H1 (cell line): ENCODE measurements around the gene PTPRCAP.
"Not testable (repeated sequence)": the region's sequence is repeated elsewhere in the genome, so short reads cannot be mapped to it uniquely, and the experiment has no call there.

ENCODE experiments used
- CTCF ChIP-seq, 3 experiments: IDR thresholded peaks; 1 replicate in 2 of 3; 2 replicates in 1 of 3; pipeline versions ENCODE4 v1.5.1 to v1.6.1; 2011; ENCODE audit warnings: low read length in 3 of 3, mild to moderate bottlenecking in 3 of 3, inconsistent platforms in 2 of 3, low read depth in 1 of 3, moderate library complexity in 1 of 3; ENCODE audit not compliant: insufficient read depth in 1 of 3; ENCODE audit errors: control extremely low read depth in 1 of 3
- EP300 ChIP-seq, 2 experiments: IDR thresholded peaks; 1 replicate in 1 of 2; 2 replicates in 1 of 2; pipeline ENCODE4 v1.6.1; 2011 to 2012; ENCODE audit warnings: low read depth in 2 of 2, low read length in 2 of 2, mild to moderate bottlenecking in 2 of 2, borderline replicate concordance in 1 of 2, inconsistent platforms in 1 of 2, moderate library complexity in 1 of 2
- JUND ChIP-seq: IDR thresholded peaks from 2 replicates; pipeline ENCODE4 v1.6.1; 2011; ENCODE audit warnings: mild to moderate bottlenecking, improper control_type of control experiment, low read length
- POLR2A ChIP-seq, 2 experiments: IDR thresholded peaks; 1 replicate in 1 of 2; 2 replicates in 1 of 2; pipeline ENCODE4 v1.6.1; 2011; ENCODE audit warnings: low read depth in 2 of 2, low read length in 2 of 2, mild to moderate bottlenecking in 2 of 2; ENCODE audit errors: control extremely low read depth in 1 of 2
- RAD21 ChIP-seq, 2 experiments: IDR thresholded peaks in 1 of 2; conservative IDR thresholded peaks in 1 of 2; 2 replicates each; pipeline ENCODE4 v1.6.1; 2011; ENCODE audit warnings: low read depth in 2 of 2, low read length in 2 of 2, improper control_type of control experiment in 1 of 2, inconsistent platforms in 1 of 2, mild to moderate bottlenecking in 1 of 2, moderate library complexity in 1 of 2
- RFX5 ChIP-seq: IDR thresholded peaks from 2 replicates; pipeline ENCODE4 v1.6.1; 2011; ENCODE audit warnings: low read depth, low read length, improper control_type of control experiment, borderline replicate concordance
- SIRT6 ChIP-seq: IDR thresholded peaks from one replicate; pipeline ENCODE4 v1.7.1; 2012; ENCODE audit warnings: low read length, inconsistent platforms
- TAF7 ChIP-seq: optimal IDR thresholded peaks from 2 replicates; pipeline ENCODE3; 2011; ENCODE audit warnings: low read depth, mild to moderate bottlenecking, inconsistent platforms, low read length, moderate library complexity, borderline replicate concordance

- not testable (repeated sequence) for TF ChIP-seq JUND; RAD21 (IDR thresholded peaks at IDR 0.05 in 1 of 2, conservative IDR thresholded peaks at IDR 0.05 in 1 of 2; ENCODE audit: low read depth in 2 of 2, low read length in 2 of 2); CTCF (IDR thresholded peaks at IDR 0.05; ENCODE audit: control extremely low read depth in 1 of 3, insufficient read depth in 1 of 3, low read depth in 1 of 3, low read length in 3 of 3); RFX5; POLR2A (IDR thresholded peaks at IDR 0.05; ENCODE audit: control extremely low read depth in 1 of 2, low read depth in 2 of 2, low read length in 2 of 2); EP300 (IDR thresholded peaks at IDR 0.05; ENCODE audit: borderline replicate concordance in 1 of 2, low read depth in 2 of 2, low read length in 2 of 2); TAF7; SIRT6
Observed at GRCh38 chr11:67403085-67403484, 34.4 kb downstream of the PTPRCAP start.
